ENCODE results near the gene VPS37B.

GRCh38 chr12:122868471-122869177, 27.3 kb downstream of the VPS37B start:
- TF ChIP-seq CTCF (IDR thresholded peaks at IDR 0.05): no peak
- no peak for TF ChIP-seq RAD21 (IDR thresholded peaks at IDR 0.05; ENCODE audit: low read length)
- TF ChIP-seq YY1 (IDR thresholded peaks at IDR 0.05; ENCODE audit: low read depth): no peak
- TF ChIP-seq POLR2AphosphoS5 (IDR thresholded peaks at IDR 0.05; ENCODE audit: low read depth, low read length): no peak

All from SK-N-SH (cell line).